ENCODE data around the gene ZNF521.

Gene ZNF521

DNA sequence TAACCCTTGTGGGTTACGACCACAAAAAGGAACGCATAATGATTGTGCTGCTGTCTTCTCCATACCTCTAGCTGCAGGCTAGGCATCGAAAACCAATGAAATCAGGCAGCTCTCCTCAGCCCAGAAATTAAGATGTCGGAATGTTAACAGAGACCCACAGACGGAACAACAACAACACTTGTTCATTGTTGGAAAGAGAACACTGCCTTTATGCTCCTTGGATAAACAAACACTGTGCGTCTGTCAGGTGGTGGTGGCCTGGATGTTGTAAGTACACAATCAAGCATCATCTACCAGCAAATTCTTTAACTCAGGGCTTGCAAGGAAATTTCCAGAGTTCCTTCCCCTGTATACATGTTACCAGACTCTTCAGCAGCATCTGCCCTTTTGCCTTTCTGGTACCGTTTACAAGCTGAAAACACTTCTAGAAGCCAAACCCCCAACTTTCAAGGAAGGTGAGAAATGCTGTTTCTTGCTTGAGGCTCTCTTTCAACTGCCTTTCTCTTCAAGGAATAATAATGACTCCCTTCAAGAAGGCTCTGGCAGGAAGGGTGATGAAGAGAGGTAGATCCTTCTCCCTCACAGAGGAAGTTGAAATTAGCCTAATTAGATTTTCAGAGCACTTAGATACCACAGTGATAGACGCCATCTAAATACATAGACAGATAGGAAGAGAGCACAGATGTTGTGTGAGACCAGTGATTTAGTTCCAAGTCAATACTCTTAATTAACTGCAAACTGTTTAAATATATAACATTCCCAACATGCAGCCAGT, 332.7 kb downstream of the ZNF521 start:
- TF ChIP-seq, protein P1, sequence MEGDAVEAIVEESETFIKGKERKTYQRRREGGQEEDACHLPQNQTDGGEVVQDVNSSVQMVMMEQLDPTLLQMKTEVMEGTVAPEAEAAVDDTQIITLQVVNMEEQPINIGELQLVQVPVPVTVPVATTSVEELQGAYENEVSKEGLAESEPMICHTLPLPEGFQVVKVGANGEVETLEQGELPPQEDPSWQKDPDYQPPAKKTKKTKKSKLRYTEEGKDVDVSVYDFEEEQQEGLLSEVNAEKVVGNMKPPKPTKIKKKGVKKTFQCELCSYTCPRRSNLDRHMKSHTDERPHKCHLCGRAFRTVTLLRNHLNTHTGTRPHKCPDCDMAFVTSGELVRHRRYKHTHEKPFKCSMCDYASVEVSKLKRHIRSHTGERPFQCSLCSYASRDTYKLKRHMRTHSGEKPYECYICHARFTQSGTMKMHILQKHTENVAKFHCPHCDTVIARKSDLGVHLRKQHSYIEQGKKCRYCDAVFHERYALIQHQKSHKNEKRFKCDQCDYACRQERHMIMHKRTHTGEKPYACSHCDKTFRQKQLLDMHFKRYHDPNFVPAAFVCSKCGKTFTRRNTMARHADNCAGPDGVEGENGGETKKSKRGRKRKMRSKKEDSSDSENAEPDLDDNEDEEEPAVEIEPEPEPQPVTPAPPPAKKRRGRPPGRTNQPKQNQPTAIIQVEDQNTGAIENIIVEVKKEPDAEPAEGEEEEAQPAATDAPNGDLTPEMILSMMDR (IDR thresholded peaks at IDR 0.05; ENCODE audit: unreplicated experiment in 3 of 3) = no peak
- peaks cover 18% of the 10 kb centered on the region for H3K4me1 Mint-ChIP-seq
- H3K9me3 Mint-ChIP-seq = peaks cover 15% of the 10 kb centered on the region
- H3K4me3 Mint-ChIP-seq = no peak overlapping the region
- no peaks in the 10 kb centered on the region for H3K36me3 Mint-ChIP-seq (ENCODE audit: low read depth)
- peak overlapping the region in 1 of 3 experiments; percentile 27 for H3K27ac Mint-ChIP-seq
- no peaks in the 10 kb centered on the region for H3K27me3 Mint-ChIP-seq (ENCODE audit: low read depth)

DNA sequence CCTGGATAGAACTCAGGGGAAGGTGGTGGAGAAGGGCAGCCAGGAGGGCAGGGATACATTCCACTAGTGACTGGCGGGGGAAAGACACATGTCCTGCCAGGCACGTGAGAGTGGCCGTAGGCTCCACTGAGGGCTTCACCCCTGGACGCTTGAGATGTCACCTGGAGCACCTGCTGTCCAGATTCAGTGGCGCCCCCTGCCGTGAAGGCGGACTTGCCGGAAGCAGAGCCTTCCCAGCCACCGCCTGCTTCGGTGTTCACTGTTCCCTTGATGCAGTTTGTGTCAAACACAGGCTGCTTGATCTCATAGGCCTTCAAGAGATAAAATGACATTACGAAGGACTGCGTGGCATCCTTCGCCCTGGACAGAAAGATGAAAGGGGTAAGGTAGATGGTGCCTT, 335.3 kb downstream of the ZNF521 start:
- no peak overlapping the region for H3K27ac Mint-ChIP-seq
- H3K4me1 Mint-ChIP-seq = peaks cover 18% of the 10 kb centered on the region
- peaks cover 12% of the 10 kb centered on the region for H3K9me3 Mint-ChIP-seq
- H3K27me3 Mint-ChIP-seq (ENCODE audit: low read depth) = no peaks in the 10 kb centered on the region
- TF ChIP-seq, protein P1 (IDR thresholded peaks at IDR 0.05; ENCODE audit: unreplicated experiment in 3 of 3) = no peak
- H3K36me3 Mint-ChIP-seq (ENCODE audit: low read depth) = no peaks in the 10 kb centered on the region
- H3K4me3 Mint-ChIP-seq = no peak overlapping the region

DNA sequence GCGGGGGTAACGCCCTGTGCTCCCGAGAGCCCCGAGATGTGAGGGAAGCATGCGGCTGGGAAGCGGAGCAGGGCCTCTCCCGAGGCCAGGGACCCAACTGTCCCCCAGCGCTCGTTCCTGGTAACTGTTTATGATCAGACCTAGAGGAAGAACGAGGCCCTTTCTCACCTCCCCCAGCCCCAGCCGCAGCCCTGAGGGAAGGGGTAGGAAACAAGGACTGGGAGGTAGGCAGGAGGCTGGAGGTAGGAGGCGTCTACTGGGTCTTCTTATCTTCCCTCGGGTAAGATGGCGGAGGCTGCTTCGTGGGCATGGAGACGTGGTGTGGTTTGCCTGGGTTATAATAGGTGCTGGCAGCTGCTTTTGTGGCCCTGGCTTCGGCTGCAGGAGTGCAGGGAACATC, 335.8 kb downstream of the ZNF521 start:
- Mint-ChIP-seq H3K27ac (no peak overlapping the region), H3K9me3 (peaks cover 9% of the 10 kb centered on the region), H3K27me3 (ENCODE audit: low read depth) (no peaks in the 10 kb centered on the region), H3K4me3 (no peak overlapping the region), H3K4me1 (peaks cover 18% of the 10 kb centered on the region), H3K36me3 (ENCODE audit: low read depth) (no peaks in the 10 kb centered on the region)
- TF ChIP-seq, protein P1 (IDR thresholded peaks at IDR 0.05; ENCODE audit: unreplicated experiment in 3 of 3) = no peak

Data from nephron (organoid).